ENCODE results near the gene ING1.
"Not testable (repeated sequence)": the region's sequence is repeated elsewhere in the genome, so short reads cannot be mapped to it uniquely, and the experiment has no call there.

Gene ING1

DNA sequence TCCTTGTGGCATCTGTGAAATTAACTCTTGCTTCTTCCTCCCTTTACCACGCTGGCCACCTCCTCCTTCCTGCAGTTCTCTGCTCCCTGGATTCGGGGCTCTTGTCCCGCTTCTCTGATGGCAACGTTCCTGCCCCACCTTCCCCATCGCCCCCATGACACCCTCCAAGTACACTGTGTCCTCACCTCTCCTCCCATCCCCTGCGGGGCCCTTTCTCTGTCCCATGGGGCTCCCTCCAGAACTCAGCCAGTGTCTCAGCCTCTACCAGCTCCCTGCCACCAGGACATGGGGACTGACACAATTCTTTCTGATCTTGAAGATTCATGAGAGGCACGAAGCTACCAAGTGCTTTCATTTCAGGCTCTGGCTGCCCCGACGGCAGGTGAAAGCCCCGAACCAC, 16.7 kb upstream of the ING1 start:
- DNase-seq, result no peak

DNA sequence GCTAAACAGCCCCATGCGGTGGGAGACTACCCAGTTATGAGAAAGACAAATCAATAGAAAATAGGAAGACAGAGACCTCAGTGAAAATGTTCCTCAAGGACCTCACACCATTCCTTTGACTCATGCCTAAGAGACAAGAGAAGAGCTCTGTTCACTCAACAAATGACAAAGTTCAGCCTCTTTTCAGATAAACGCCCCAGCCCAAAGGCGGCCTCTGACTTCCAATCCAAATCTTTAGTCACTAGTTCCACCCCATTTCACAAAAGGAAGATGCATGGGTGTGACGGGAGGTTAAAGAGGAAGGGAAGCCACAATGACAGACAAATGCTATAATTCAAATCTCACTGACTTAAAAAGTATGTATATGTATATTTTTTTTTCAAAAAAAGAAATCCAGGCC, 15.7 kb upstream of the ING1 start:
- no peak for DNase-seq

DNA sequence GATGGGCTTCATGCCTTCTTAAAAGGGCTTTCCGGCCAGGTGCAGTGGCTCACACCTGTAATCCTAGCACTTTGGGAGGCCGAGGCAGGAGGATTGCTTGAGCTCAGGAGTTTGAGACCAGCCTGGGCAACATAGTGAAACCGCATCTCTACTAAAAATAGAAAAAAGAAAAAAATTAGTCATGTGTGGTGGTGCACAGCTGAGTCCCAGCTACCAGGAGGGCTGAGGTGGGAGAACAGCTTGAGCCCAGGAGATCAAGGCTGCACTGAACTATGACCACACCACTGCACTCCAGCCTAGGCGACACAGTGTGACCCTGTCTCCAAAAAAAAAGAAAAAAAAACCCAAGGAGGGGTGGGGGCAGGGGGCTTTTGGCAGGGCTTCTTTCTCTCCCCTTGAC, 14.8 kb upstream of the ING1 start:
- DNase-seq, result no peak

- DNase-seq, result no peak
Observed at GRCh38 chr13:110699148-110700145, 14.1 kb upstream of the ING1 start.

DNA sequence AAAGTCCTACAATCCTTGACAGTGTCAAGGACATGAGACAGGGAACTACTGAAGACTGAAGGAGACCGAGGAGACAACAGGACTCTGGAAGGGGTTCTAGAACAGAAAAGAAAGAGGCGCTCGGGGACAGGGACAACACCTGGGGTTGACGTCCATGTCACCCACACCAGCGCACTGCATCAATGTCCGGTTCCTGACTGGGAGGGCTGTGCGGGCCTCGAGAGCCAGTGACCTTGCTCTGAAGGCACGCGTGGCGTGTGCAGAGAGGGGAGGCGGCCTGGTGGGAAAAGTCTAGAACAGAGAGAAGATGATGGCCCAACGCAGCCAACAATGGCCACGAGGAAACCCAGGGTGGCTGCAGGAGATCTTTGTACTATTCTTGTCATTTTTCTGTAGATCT, 13.3 kb upstream of the ING1 start:
- DNase-seq, result no peak

DNA sequence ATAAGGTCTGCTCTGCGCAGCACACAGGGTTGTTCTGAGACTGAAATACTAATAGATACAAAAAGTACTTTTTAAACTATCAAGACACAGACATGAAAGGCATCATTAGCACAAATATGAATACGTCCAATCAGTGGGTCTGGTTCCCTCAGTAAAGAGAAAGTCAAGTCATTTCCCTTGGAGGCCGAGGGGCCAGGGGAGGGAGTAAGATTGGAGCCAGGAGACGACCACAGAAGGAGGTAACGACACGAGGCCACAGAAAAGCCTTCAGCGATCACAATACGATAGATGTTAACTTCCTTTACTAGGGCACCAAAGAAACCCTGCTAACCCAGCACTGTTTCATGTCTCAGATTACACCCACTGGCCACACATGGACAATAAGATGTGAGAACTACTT, 12.9 kb upstream of the ING1 start:
- no peak for DNase-seq

DNA sequence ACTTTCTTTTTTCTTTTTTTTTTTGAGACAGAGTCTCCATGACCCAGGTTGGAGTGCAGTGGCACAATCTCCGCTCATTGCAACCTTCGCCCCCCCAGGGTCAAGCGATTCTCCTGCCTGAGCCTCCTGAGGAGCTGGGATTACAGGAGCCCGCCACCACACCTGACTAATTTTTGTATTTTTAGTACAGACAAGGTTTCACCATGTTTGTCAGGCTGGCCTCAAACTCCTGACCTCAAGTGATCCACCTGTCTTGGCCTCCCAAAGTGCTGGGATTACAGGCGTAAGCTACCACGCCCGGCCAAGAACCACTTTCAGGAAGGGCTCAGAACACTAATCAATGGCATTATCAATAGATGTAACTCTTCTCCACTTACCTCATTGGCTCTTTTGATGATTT, 12.4 kb upstream of the ING1 start:
- DNase-seq, result not testable (repeated sequence)

GRCh38 chr13:110702089-110702488, 11.4 kb upstream of the ING1 start:
- no peak for DNase-seq

GRCh38 chr13:110702591-110703526, 10.6 kb upstream of the ING1 start:
- peak; percentile 13 for DNase-seq

DNA sequence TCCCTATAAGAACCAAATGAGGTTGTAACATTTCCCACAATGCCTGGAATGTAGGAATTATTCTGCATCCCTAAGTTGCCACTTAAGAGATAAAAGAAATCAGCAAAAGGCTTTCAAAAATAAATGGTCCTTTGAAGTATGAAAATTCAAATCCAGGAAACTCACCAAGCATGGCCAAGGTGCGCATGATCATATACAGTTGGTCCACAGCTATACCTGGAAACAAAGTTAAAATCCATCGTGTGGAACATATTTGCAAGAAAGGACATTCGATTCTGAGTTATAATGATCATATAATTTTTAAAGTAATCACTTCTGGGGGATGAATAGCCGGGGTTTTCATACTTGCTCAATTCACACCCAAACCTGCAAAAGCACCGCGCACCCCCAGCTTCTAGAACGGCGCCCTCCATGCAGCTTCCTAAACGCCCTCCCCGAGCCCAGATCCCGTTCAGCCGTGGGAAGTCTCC, 8.1 kb upstream of the ING1 start:
- no peak for DNase-seq

DNA sequence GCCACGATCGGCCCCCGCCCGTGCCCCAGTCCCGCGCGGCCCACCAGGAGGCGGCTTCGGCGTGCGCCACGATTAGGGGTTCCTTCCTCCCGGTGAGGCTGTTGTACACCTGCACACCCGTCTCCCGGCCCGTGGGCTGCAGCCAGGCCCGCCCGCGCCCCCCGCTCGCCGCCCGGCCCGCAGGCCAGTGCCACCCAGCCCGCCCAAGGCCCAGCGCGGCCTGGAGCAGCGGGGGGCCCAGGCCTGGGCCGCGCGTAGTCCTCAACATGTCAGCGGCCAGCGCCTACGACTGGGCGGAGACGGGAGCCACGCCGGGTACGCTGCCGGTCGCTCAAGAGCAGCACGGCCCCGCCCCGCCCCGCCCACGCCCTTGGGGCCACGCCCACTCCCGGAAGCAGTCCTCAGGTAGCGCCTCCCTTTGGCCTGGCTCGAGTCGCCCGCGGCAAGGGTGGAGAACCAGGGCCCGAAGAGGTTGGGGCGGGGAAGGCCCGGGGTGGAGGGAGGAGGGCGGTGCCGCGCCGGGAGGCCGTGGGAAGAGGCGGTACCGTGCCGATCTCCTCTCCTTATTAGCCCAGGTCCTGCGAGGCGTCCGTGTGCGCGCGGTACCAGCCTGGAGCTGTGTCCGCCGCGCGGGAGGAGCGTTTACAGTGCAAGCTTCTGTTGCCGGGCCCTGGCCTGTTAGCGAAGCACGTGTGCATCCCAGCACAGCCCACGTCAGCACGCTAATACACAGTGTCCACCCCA, 7.5 kb upstream of the ING1 start, which contains the start of gene CARS2:
CARS2 (minus strand) TSS at position 291 of the 744 bp plus-strand sequence; CDS start at position 268, 23 bp downstream.
- peak; percentile 97 for DNase-seq

- DNase-seq, result no peak
Observed at GRCh38 chr13:110706570-110707372, 6.7 kb upstream of the ING1 start.

GRCh38 chr13:110712081-110712848, 1.2 kb upstream of the ING1 start:
- DNase-seq, result peak; percentile 84

- DNase-seq, result peak; percentile 100
Observed at GRCh38 chr13:110712849-110713641, 455 bp upstream of the ING1 start.

DNA sequence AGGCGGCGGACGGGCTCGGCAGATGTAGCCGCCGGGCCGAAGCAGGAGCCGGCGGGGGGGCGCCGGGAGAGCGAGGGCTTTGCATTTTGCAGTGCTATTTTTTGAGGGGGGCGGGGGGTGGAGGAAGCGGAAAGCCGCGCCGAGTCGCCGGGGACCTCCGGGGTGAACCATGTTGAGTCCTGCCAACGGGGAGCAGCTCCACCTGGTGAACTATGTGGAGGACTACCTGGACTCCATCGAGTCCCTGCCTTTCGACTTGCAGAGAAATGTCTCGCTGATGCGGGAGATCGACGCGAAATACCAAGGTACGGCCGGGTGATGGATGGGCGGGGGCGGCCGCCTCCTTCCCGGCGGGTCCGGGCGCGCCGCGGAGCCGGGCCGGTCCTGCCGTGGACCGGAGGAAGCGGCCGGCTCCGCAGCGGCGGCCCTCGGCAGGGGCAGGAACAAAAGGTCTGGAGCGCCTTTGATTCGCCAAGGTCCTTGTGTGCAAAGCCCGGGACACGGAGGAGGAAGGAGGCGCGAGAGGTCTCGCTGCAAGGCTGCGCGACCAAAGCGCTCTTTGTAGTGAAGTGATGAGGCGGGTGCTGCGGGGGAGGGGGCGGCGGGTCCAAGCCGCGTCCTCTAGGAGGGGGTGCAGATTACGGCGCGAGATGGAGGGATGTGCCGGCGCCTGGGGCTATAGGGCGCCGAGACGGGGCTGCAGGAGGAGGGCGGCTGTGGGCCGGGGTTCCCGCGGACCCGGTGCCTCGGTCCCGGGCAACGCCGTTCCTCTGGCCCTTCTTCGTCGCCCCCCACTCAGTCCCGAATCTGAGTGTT, 689 bp downstream of the ING1 start:
- DNase-seq, result peak; percentile 48

DNA sequence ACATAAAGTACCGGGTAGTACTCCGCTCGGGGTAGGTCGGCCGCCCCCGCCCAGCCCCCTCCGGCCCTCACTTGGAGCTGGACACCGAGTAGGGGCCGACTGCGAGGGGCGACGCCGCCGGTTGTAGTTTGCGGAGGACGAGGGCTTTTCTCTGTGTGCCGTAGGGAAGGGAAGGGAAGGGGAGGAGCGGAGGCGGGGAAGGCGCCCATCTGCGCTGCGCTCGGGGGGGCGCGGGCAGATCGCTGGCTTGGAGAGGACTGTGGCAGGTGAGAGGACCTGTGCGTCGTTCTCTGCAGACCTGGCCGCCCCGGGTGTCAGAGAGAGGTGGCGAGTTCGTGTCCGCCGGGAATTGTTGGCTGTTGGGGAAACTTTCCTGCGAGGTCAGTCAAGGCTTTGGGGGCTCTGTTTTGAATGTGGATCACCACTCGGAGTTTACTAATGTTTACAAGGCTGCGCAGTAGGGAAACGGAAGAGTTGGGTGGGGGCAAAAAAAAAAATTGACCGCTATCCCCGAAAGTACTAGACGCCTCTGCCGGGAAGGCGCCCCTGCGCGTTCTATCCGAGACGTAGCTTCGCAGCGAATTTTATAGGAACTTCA, 1.4 kb downstream of the ING1 start:
- no peak for DNase-seq

DNA sequence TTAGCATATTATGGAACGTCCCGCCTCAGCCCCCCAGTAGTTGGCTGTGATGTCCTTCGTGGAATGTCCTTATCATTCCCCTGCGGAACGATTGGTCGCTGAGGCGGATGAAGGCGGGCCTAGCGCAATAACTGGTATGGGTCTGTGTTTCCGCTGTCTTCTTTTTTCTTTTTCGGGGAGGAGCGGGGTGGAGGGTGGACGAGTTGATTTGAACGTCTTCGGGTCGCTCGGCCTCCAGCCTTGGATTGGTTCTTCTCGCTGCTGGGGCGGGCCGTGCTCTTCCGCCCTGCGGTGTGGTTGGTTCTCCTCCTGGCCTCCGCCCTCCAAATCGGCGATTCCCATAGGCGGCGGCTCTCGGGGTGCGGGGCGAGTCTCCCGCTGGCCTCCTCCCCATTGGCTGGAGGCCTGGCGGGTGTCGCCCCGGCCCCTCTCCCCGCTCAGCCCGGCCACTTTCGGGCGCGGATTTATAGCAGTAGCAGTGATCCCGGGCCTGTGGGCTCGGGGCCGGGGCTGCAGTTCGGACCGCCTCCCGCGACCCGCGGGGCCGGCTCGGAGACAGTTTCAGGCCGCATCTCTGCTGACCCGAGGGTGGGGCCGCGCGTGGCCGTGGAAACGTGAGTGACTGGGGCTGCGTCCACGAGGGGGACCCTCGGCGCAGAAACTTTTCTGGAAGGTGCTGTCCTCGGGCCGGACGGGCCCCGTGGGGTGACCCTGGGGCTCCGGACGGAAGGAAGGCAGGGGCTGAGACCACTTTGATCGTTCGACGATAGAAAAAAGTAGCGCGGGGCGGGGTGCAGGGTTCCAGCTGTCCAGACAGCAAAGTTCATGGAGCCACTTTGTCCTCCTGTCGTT, 2.1 kb downstream of the ING1 start:
- peak; percentile 100 for DNase-seq

DNA sequence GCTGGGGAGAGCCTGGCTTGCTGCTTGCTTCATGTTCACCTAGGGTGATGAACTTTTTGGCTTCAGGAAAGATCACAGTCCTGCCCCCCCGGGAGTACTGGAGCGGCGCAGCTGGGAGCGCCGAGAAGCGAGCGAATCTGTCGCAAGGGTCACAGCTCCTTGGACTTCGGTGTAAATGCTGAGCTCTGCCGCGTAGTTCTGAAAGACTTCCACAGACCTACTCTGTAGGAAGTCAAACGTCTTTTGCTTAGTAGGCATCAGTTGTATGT, 2.7 kb downstream of the ING1 start:
- peak; percentile 31 for DNase-seq
